NCI-H748 treated with DMSO at 0.1 percent for 48 hours (cell line): ENCODE results near the gene CNTNAP4.

Source experiments
- DNase-seq: peaks from one replicate; lab custom pipeline; 2025; lab: John Stamatoyannopoulos, UW

The CNTNAP4 gene

GRCh38 chr16:76276745-76277438, at the start of gene CNTNAP4:
TSS of gene CNTNAP4 (plus strand) at chr16:76277401. CDS start at chr16:76277663, 262 bp downstream.
- DNase-seq, result peak; percentile 35

- DNase-seq, result no peak
Observed at GRCh38 chr16:76228546-76229146, 48.6 kb upstream of the CNTNAP4 start.

GRCh38 chr16:76232704-76233103, 44.5 kb upstream of the CNTNAP4 start:
- DNase-seq, result no peak

- DNase-seq, result no peak
Observed at GRCh38 chr16:76235025-76235424, 42.2 kb upstream of the CNTNAP4 start.

GRCh38 chr16:76235426-76235825, 41.8 kb upstream of the CNTNAP4 start:
- DNase-seq, result no peak

- no peak for DNase-seq
Observed at GRCh38 chr16:76237471-76237870, 39.7 kb upstream of the CNTNAP4 start.

GRCh38 chr16:76241755-76242154, 35.4 kb upstream of the CNTNAP4 start:
- DNase-seq, result no peak

GRCh38 chr16:76243620-76244019, 33.6 kb upstream of the CNTNAP4 start:
- DNase-seq, result no peak

- no peak for DNase-seq
Observed at GRCh38 chr16:76246587-76246986, 30.6 kb upstream of the CNTNAP4 start.

- no peak for DNase-seq
Observed at GRCh38 chr16:76265434-76266045, 11.7 kb upstream of the CNTNAP4 start.

GRCh38 chr16:76268824-76269223, 8.4 kb upstream of the CNTNAP4 start:
- DNase-seq, result no peak

- DNase-seq, result no peak
Observed at GRCh38 chr16:76277460-76278030, 344 bp downstream of the CNTNAP4 start.

GRCh38 chr16:76278086-76278485, 885 bp downstream of the CNTNAP4 start:
- no peak for DNase-seq

GRCh38 chr16:76278980-76279379, 1.8 kb downstream of the CNTNAP4 start:
- DNase-seq, result peak; percentile 35

GRCh38 chr16:76280421-76281215, 3.4 kb downstream of the CNTNAP4 start:
- DNase-seq, result no peak

GRCh38 chr16:76287466-76287865, 10.3 kb downstream of the CNTNAP4 start:
- no peak for DNase-seq

- no peak for DNase-seq
Observed at GRCh38 chr16:76292218-76292617, 15.0 kb downstream of the CNTNAP4 start.

- no peak for DNase-seq
Observed at GRCh38 chr16:76293980-76294379, 16.8 kb downstream of the CNTNAP4 start.

GRCh38 chr16:76294396-76295214, 17.4 kb downstream of the CNTNAP4 start:
- no peak for DNase-seq

- no peak for DNase-seq
Observed at GRCh38 chr16:76297941-76298340, 20.7 kb downstream of the CNTNAP4 start.

- no peak for DNase-seq
Observed at GRCh38 chr16:76303637-76304314, 26.6 kb downstream of the CNTNAP4 start.
